H9 (cell line): ENCODE results near the gene GTF2A1L. TPM values are rescaled to one million over a fixed set of nuclear protein-coding genes. Genes with fewer than 3 reads are reported as not detected.

ENCODE experiments used
- DNase-seq: peaks from one replicate; pipeline ENCODE4 v3.0.0-alpha.2; 2017
- H2AFZ ChIP-seq: one replicate; pipeline ENCODE4 v1.6.1; 2013; ENCODE audit warnings: mild to moderate bottlenecking, low read length, control low read depth, moderate library complexity
- H2AK5ac ChIP-seq: 2 replicates; pipeline ENCODE4 v1.6.1; 2013; ENCODE audit warnings: low read length, control low read depth, mixed read lengths; ENCODE audit not compliant: insufficient read length
- H2BK120ac ChIP-seq: one replicate; pipeline ENCODE4 v1.6.1; 2013; ENCODE audit warnings: low read depth, mild to moderate bottlenecking, low read length, control low read depth, inconsistent platforms; ENCODE audit not compliant: poor library complexity, severe bottlenecking
- H2BK12ac ChIP-seq: 2 replicates; pipeline ENCODE4 v1.6.1; 2013; ENCODE audit warnings: low read length, control low read depth, mixed read lengths, low read depth; ENCODE audit not compliant: insufficient read length
- H2BK15ac ChIP-seq: 2 replicates; pipeline ENCODE4 v1.6.1; 2013; ENCODE audit warnings: low read depth, low read length, control low read depth
- H2BK20ac ChIP-seq: one replicate; pipeline ENCODE4 v1.6.1; 2013; ENCODE audit warnings: low read depth, mild to moderate bottlenecking, low read length, control low read depth, inconsistent platforms; ENCODE audit not compliant: poor library complexity, severe bottlenecking
- H2BK5ac ChIP-seq: 2 replicates; pipeline ENCODE4 v1.6.1; 2013; ENCODE audit warnings: low read length, control low read depth, mixed read lengths; ENCODE audit not compliant: insufficient read length
- H3K14ac ChIP-seq: 2 replicates; pipeline ENCODE4 v1.6.1; 2013; ENCODE audit warnings: low read length, control low read depth; ENCODE audit not compliant: insufficient read depth
- H3K18ac ChIP-seq: 2 replicates; pipeline ENCODE4 v1.6.1; 2013; ENCODE audit warnings: low read depth, mild to moderate bottlenecking, mixed read lengths, low read length, control low read depth; ENCODE audit not compliant: insufficient read length
- H3K23ac ChIP-seq: 2 replicates; pipeline ENCODE4 v1.6.1; 2013; ENCODE audit warnings: low read length, control low read depth, mixed read lengths, low read depth; ENCODE audit not compliant: insufficient read length
- H3K23me2 ChIP-seq: 2 replicates; pipeline ENCODE4 v1.6.1; 2013; ENCODE audit warnings: low read depth, mild to moderate bottlenecking, mixed read lengths, low read length, control low read depth; ENCODE audit not compliant: insufficient read length, poor library complexity, severe bottlenecking
- H3K27ac ChIP-seq: 2 replicates; pipeline ENCODE4 v1.5.1; 2013; ENCODE audit warnings: low read length, control low read depth, mixed read lengths, low read depth; ENCODE audit not compliant: insufficient read length
- H3K27me3 ChIP-seq: 2 replicates; pipeline ENCODE4 v1.6.1; 2013; ENCODE audit warnings: low read length, control low read depth, inconsistent platforms; ENCODE audit not compliant: insufficient read depth
- H3K4ac ChIP-seq: 2 replicates; pipeline ENCODE4 v1.6.1; 2013; ENCODE audit warnings: low read depth, mild to moderate bottlenecking, control low read depth, inconsistent platforms, low read length, moderate library complexity
- H3K4me1 ChIP-seq: 2 replicates; pipeline ENCODE4 v1.6.1; 2013; ENCODE audit warnings: low read length, control low read depth, inconsistent platforms; ENCODE audit not compliant: insufficient read depth
- H3K4me2 ChIP-seq: 2 replicates; pipeline ENCODE4 v1.6.1; 2013; ENCODE audit warnings: low read length, control low read depth, mixed read lengths; ENCODE audit not compliant: insufficient read length, insufficient read depth
- H3K56ac ChIP-seq: 2 replicates; pipeline ENCODE4 v1.6.1; 2013; ENCODE audit warnings: low read depth, mild to moderate bottlenecking, mixed read lengths, low read length, control low read depth; ENCODE audit not compliant: insufficient read length
- H3K79me1 ChIP-seq: 2 replicates; pipeline ENCODE4 v1.6.1; 2013; ENCODE audit warnings: low read depth, mild to moderate bottlenecking, moderate library complexity, low read length, control low read depth, inconsistent platforms; ENCODE audit not compliant: insufficient read depth, poor library complexity, severe bottlenecking
- H3K79me2 ChIP-seq: 2 replicates; pipeline ENCODE4 v1.6.1; 2013; ENCODE audit warnings: low read length, control low read depth, inconsistent platforms; ENCODE audit not compliant: insufficient read depth
- H3K9ac ChIP-seq: 2 replicates; pipeline ENCODE4 v1.6.1; 2013; ENCODE audit warnings: low read length, control low read depth, mixed read lengths; ENCODE audit not compliant: insufficient read length; ENCODE audit errors: extremely low read depth
- H3K9me3 ChIP-seq: one replicate; pipeline ENCODE4 v1.6.1; 2013; ENCODE audit warnings: low read depth, low read length, inconsistent platforms; ENCODE audit not compliant: control insufficient read depth
- H3T11ph ChIP-seq: one replicate; pipeline ENCODE4 v1.6.1; 2013; ENCODE audit warnings: mild to moderate bottlenecking, low read length, control low read depth, inconsistent platforms
- H4K20me1 ChIP-seq: one replicate; pipeline ENCODE4 v1.6.1; 2013; ENCODE audit not compliant: control insufficient read depth, insufficient read length, insufficient read depth
- H4K5ac ChIP-seq: 2 replicates; pipeline ENCODE4 v1.6.1; 2013; ENCODE audit warnings: low read depth, mild to moderate bottlenecking, mixed read lengths, low read length, control low read depth; ENCODE audit not compliant: insufficient read length
- H4K8ac ChIP-seq: replicated peaks from 2 replicates; pipeline ENCODE4 v1.6.1; 2013; ENCODE audit warnings: low read length, control low read depth, mixed read lengths, low read depth; ENCODE audit not compliant: insufficient read length
- H4K91ac ChIP-seq: 2 replicates; pipeline ENCODE4 v1.6.1; 2013; ENCODE audit warnings: low read depth, mild to moderate bottlenecking, moderate library complexity, mixed read lengths, low read length, control low read depth; ENCODE audit not compliant: insufficient read length
- H3K27ac Mint-ChIP-seq, 3 experiments: 2 replicates in 2 of 3; 3 replicates in 1 of 3; pipeline ENCODE4 v1.8.0; 2020 to 2021; ENCODE audit warnings: mixed read lengths in 3 of 3, mild to moderate bottlenecking in 1 of 3, moderate library complexity in 1 of 3
- H3K27me3 Mint-ChIP-seq: 2 replicates; pipeline ENCODE4 v1.8.0; 2021; ENCODE audit warnings: low read depth, mild to moderate bottlenecking, moderate library complexity, mixed read lengths
- H3K36me3 Mint-ChIP-seq, 3 experiments: 2 replicates in 2 of 3; 3 replicates in 1 of 3; pipeline ENCODE4 v1.8.0; 2020 to 2021; ENCODE audit warnings: low read depth in 3 of 3, mixed read lengths in 3 of 3; ENCODE audit not compliant: insufficient read depth in 1 of 3
- H3K4me1 Mint-ChIP-seq, 2 experiments: 2 replicates each; pipeline ENCODE4 v1.8.0; 2020; ENCODE audit warnings: mixed read lengths in 2 of 2
- H3K4me3 Mint-ChIP-seq, 2 experiments: 2 replicates in 1 of 2; 3 replicates in 1 of 2; pipeline ENCODE4 v1.8.0; 2020 to 2021; ENCODE audit warnings: mild to moderate bottlenecking in 2 of 2, mixed read lengths in 2 of 2, moderate library complexity in 1 of 2
- H3K9me3 Mint-ChIP-seq, 2 experiments: 2 replicates in 1 of 2; 3 replicates in 1 of 2; pipeline ENCODE4 v1.8.0; 2020; ENCODE audit warnings: mild to moderate bottlenecking in 2 of 2, mixed read lengths in 2 of 2, moderate library complexity in 1 of 2
- CTCF ChIP-seq: fragments of 200-600 bp; sonication (generic); conservative IDR thresholded peaks from 3 replicates; pipeline ENCODE4 v1.8.0; 2021; ENCODE audit warnings: antibody characterized with exemption, mild to moderate bottlenecking
- WGBS: extraction: QIAGEN DNeasy Blood & Tissue Kit; methylation state at CpG from one replicate; pipeline ENCODE4 v1.1.7; 2013; ENCODE audit warnings: missing lambda C conversion rate, low lambda C conversion rate, mixed read lengths; ENCODE audit not compliant: insufficient read length; ENCODE audit errors: extremely low coverage; 5-methylcytosine and 5-hydroxymethylcytosine counted together
- total RNA-seq: library from RNA; stranded (reverse); gene quantifications from 2 replicates; pipeline ENCODE4 v1.2.1, GENCODE V29; 2021

GTF2A1L gene
- total RNA-seq, 1 experiment from 2014 or later = not detected

- WGBS = no CpG with 5 or more reads among the region's 7 CpGs
- no peak overlapping the region for H3K23ac ChIP-seq
- H3K27ac ChIP-seq = no peak overlapping the region
- no peak overlapping the region for H2BK5ac ChIP-seq
- no peak overlapping the region for H4K8ac ChIP-seq
- peaks cover 5% of the 10 kb centered on the region in 2 experiments for H3K4me1 Mint-ChIP-seq
- H3K56ac ChIP-seq = no peak overlapping the region
- no peaks in the 10 kb centered on the region for H3K9me3 ChIP-seq
- H3K27ac Mint-ChIP-seq = peak overlapping the region in 1 of 3 experiments; percentile 66; a peak in 1 of 7 replicates
- H2AK5ac ChIP-seq = no peak overlapping the region
- H3K9me3 Mint-ChIP-seq = peaks cover 3 to 9% of the 10 kb centered on the region in 2 experiments; a peak in 3 of 5 replicates
- H2BK20ac ChIP-seq = no peak overlapping the region
- no peak overlapping the region for H2BK12ac ChIP-seq
- H3K79me2 ChIP-seq = no peaks in the 10 kb centered on the region
- no peak overlapping the region for H4K91ac ChIP-seq
- H3K9ac ChIP-seq = no peak overlapping the region
- H3T11ph ChIP-seq = no peak overlapping the region
- H3K14ac ChIP-seq = no peak overlapping the region
- no peaks in the 10 kb centered on the region for H3K23me2 ChIP-seq
- H2BK120ac ChIP-seq = no peak overlapping the region
- no peak for TF ChIP-seq CTCF
- H3K4me1 ChIP-seq = no peaks in the 10 kb centered on the region
- H3K27me3 Mint-ChIP-seq = no peaks in the 10 kb centered on the region; the same call in 1 of the 2 replicates
- no peaks in the 10 kb centered on the region for H4K20me1 ChIP-seq
- H3K27me3 ChIP-seq = no peaks in the 10 kb centered on the region
- H3K4me2 ChIP-seq = no peak overlapping the region
- no peaks in the 10 kb centered on the region for H3K79me1 ChIP-seq
- H3K4me3 Mint-ChIP-seq = no peak overlapping the region
- no peak overlapping the region for H2AFZ ChIP-seq
- H3K36me3 Mint-ChIP-seq = peaks cover 0 to 9% (median 3%) of the 10 kb centered on the region in 3 experiments; a peak in 3 of 7 replicates
- no peak overlapping the region for H4K5ac ChIP-seq
- DNase-seq = no peak
- no peak overlapping the region for H2BK15ac ChIP-seq
- H3K18ac ChIP-seq = no peak overlapping the region
- no peak overlapping the region for H3K4ac ChIP-seq
These were observed 91.7 kb downstream of the GTF2A1L start for GRCh38 chr2:48709096-48710034.
